Measurements from ENCODE around the gene SLC39A9.

Gene SLC39A9

DNA sequence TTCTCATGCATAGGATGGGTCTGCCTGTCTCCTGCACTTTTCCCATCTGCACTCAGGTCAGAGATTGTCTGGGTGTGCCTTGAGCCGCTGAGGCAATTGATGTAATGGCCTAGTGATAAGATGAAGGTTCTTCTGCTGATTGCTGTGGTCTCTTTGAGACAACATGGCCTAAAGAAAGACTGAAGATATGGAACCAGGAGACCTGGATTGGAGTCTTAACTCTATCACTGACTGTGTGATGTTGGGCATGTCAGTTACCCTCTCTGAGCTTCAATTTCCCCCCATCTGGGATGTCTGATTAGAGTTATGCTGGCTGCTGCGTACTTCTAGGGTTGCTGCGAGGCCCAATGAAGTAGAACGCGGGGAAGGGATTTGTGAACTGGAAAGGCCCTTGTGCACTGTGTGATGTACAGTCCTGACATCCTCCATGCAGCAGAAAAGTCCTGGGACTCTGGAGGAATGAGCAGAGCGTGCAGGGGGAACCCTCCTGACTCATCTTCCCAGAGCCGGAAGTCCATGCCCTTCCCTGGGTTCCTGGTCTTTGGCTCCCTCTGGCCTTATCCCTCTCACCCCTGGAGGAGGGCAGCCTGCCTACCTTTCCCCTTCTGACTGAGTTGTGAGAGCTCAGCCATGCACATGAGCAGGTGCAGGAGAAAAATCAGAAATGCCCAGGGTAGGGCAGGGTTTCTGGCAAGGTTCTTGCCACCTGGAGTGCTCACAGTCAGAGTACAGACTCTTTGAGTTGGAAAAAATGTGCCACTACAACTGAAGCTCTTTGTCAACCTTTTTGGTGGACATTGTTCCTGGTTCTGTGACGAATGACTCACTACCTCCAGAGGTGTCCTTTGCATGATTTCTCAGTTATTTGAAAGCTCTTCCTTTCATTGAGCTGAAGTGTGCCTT lies 107.1 kb downstream of the SLC39A9 start:
- no peak for DNase-seq

DNA sequence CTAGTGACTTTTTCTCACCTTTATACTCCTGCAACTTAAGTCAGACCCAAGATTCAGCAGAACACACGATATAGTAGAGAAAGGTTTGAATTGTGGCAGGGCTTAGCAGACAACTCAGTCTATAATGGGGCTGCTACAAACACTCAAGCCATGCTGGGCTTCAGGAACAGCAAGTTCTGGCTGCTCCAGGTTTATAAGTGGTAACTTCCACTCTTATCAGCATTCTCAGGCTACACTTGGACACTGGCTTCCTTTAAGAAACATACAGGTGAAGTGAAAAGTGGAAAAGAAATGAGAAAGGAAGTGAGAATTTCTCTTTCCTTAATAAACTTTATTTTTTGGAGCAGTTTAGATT lies 107.7 kb downstream of the SLC39A9 start:
- no peak for DNase-seq

Measured in NCI-H526 (cell line).